ENCODE data around the gene KCTD15.

KCTD15 gene

GRCh38 chr19:33771384-33772101 lies 25.1 kb upstream of the KCTD15 start:
- TF ChIP-seq CTCF (IDR thresholded peaks at IDR 0.05; ENCODE audit: borderline replicate concordance, insufficient read depth, low read depth, low read length), result peak; percentile 67
- no peak overlapping the region for H3K4me3 ChIP-seq (ENCODE audit: low read depth, low read length)

GRCh38 chr19:33772102-33772857 lies 24.4 kb upstream of the KCTD15 start:
- no peak overlapping the region for H3K4me3 ChIP-seq (ENCODE audit: low read depth, low read length)
- no peak for TF ChIP-seq CTCF (IDR thresholded peaks at IDR 0.05; ENCODE audit: borderline replicate concordance, insufficient read depth, low read depth, low read length)

- H3K4me3 ChIP-seq (ENCODE audit: low read depth, low read length), result no peak overlapping the region
- no peak for TF ChIP-seq CTCF (IDR thresholded peaks at IDR 0.05; ENCODE audit: borderline replicate concordance, insufficient read depth, low read depth, low read length)
Measured at GRCh38 chr19:33772858-33773180, 23.9 kb upstream of the KCTD15 start.

- H3K4me3 ChIP-seq (ENCODE audit: low read depth, low read length), result no peak overlapping the region
- TF ChIP-seq CTCF (IDR thresholded peaks at IDR 0.05; ENCODE audit: borderline replicate concordance, insufficient read depth, low read depth, low read length), result no peak
Measured at GRCh38 chr19:33773704-33774624, 22.7 kb upstream of the KCTD15 start.

- H3K4me3 ChIP-seq (ENCODE audit: low read depth, low read length), result no peak overlapping the region
- no peak for TF ChIP-seq CTCF (IDR thresholded peaks at IDR 0.05; ENCODE audit: borderline replicate concordance, insufficient read depth, low read depth, low read length)
Measured at GRCh38 chr19:33774751-33775150, 21.9 kb upstream of the KCTD15 start.

GRCh38 chr19:33775731-33776487 lies 20.8 kb upstream of the KCTD15 start:
- no peak overlapping the region for H3K4me3 ChIP-seq (ENCODE audit: low read depth, low read length)
- no peak for TF ChIP-seq CTCF (IDR thresholded peaks at IDR 0.05; ENCODE audit: borderline replicate concordance, insufficient read depth, low read depth, low read length)

Measured in GM12875 (cell line).